Mucosa of descending colon (tissue), 3 donors: ENCODE results near the gene CNST. TPM values are rescaled to one million over a fixed set of nuclear protein-coding genes. Genes with fewer than 3 reads are reported as not detected.
"Not testable (repeated sequence)": the region's sequence is repeated elsewhere in the genome, so short reads cannot be mapped to it uniquely, and the experiment has no call there.

Experiments
- ATAC-seq: fragments of 200-7000 bp; cut with Tn5 transposase; one replicate; pipeline ENCODE4 v1.9.1; 2020; ENCODE audit warnings: mild to moderate bottlenecking, moderate library complexity
- DNase-seq, 3 donors: peaks; one replicate each; pipeline ENCODE4 v3.0.0-alpha.2; 2020
- H3K36me3 ChIP-seq: fragments of 200-600 bp; one replicate; pipeline ENCODE4 v1.8.0; 2021; ENCODE audit warnings: low read depth, mild to moderate bottlenecking
- H3K4me1 ChIP-seq: fragments of 200-600 bp; one replicate; pipeline ENCODE4 v1.8.0; 2021; ENCODE audit warnings: low read depth, mild to moderate bottlenecking
- H3K4me3 ChIP-seq: fragments of 200-600 bp; one replicate; pipeline ENCODE4 v1.8.0; 2021; ENCODE audit warnings: mild to moderate bottlenecking
- H3K9me3 ChIP-seq: fragments of 200-600 bp; one replicate; pipeline ENCODE4 v1.8.0; 2021; ENCODE audit warnings: mild to moderate bottlenecking
- CTCF ChIP-seq: fragments of 200-600 bp; IDR thresholded peaks from one replicate; pipeline ENCODE4 v1.8.0; 2022; ENCODE audit warnings: antibody characterized with exemption, mild to moderate bottlenecking
- intact Hi-C, 2 donors: fragments of 100-400 bp; cut with DNase I in 1 of 2; cut with micrococcal nuclease in 1 of 2; formaldehyde crosslinking; loops; one replicate each; pipeline versions ENCODE4 v1.11.0 to v1.11.1; 2022; cut with DNase I, micrococcal nuclease
- total RNA-seq, 3 donors: library from RNA; stranded (reverse); fragmentation: NEBNext Ultra II Directional in 2 of 3; extraction: Animal tissue kit (Norgen Biotek cat#: 25700) in 2 of 3; gene quantifications; one replicate each; pipeline versions ENCODE4 v1.2.1 to v1.2.4, GENCODE V29; 2021 to 2023
- donor health status: DM: no; HTN: no; CAD: no; lungs with moderate emphysema.
- donor health status: DM: no; HTN: no; CAD: no.
- donor health status: DM: no; HTN: yes; CAD: no.

Gene CNST
- total RNA-seq, 3 donors from 2014 or later = 31.6 to 47.7 (median 44.6) TPM

DNA sequence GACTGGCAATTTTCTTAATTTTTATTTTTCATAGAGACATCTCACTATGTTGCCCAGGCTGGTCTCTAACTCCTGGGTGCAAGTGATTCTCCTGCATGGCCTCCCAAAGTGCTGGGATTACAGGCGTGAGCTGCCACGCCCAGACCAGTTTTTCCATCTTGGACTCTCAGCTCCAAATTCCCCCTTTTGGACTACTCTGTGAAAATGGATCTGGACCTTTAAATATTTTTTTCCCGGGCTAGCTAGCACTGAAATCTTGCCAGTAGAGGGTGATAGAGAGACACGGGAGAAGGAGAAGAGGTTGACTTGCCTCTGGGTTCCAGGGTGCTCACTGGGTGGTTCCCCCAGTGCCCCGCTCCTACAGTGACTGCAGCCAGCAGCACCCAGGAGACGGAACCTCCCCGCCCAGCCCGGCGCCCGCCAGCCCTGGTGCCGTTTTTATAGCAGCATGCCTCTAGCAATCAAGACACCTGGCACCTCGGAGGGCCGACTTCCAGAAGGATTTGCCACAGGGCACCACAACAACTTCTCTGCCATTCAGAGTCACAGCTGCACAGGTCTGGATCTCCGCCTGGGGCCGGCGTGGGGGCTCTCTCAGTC is 123.3 kb downstream of the CNST start:
- Histone ChIP-seq H3K4me3 (no peak overlapping the region), H3K4me1 (peaks cover 5% of the 10 kb centered on the region), H3K9me3 (no peaks in the 10 kb centered on the region), H3K36me3 (no peaks in the 10 kb centered on the region)
- intact Hi-C loops = no loop called here
- peak; percentile 58 for TF ChIP-seq CTCF
- ATAC-seq (peak; percentile 100), DNase-seq (peak; percentile 83 to 88 (median 88))

GRCh38 chr1:246690100-246690499 is 123.8 kb downstream of the CNST start:
- no peak for TF ChIP-seq CTCF
- no peaks in the 10 kb centered on the region for H3K36me3 ChIP-seq
- ATAC-seq (peak; percentile 24), DNase-seq (no peak)
- intact Hi-C loops = no loop called here
- peaks cover 5% of the 10 kb centered on the region for H3K4me1 ChIP-seq
- H3K4me3 ChIP-seq = no peak overlapping the region
- H3K9me3 ChIP-seq = no peaks in the 10 kb centered on the region

DNA sequence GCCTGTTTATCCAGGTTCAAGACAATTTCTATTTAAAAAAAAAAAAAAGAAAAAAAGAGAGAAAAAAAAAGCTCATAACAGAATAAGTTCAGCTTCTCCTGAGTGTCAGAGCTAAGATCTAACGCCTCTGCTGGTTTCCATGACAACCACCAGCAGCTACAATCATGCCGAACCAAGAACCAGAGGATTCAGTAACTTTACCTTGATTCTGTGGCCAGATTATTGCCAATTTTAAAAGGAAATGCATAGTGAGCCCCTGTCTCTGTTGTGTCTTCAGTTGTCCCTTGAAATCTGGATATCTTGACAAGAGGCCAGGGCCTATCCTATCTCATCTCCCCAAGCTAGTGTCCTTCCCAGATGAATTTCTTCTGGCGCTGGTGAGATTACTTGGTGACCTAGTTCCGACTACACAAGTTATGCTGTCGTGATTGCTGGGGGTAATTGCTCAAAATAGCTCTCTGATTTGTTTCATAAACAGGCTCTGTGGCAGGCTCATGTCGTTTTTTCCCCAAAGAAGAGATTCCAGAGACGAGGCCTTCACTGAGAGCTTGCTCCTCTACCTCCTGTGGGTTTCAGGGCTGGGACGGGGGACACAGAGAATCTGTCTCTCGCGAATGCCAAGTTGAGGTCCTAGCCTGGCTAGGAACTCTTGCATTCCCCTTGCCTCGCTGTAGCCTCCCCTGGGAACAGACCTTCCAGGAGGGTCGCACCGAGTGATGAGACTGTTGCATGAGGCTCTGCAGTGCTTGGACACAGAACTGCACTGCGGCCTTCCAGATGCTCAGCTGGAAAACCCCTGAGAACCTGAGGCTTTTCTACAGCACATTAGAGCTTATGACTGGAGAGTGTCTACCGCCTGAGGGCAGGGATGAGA is 125.6 kb downstream of the CNST start:
- DNase-seq (no peak), ATAC-seq (no peak)
- Histone ChIP-seq H3K36me3 (no peaks in the 10 kb centered on the region), H3K4me3 (no peak overlapping the region), H3K4me1 (peaks cover 9% of the 10 kb centered on the region), H3K9me3 (no peaks in the 10 kb centered on the region)
- intact Hi-C loops = no loop called here
- no peak for TF ChIP-seq CTCF

- H3K4me3 ChIP-seq, DNase-seq, intact Hi-C loops, H3K36me3 ChIP-seq, H3K9me3 ChIP-seq, ATAC-seq: not testable (repeated sequence)
- H3K4me1 ChIP-seq = peaks cover 15% of the 10 kb centered on the region
These were observed 128.1 kb downstream of the CNST start for GRCh38 chr1:246694213-246694895.

DNA sequence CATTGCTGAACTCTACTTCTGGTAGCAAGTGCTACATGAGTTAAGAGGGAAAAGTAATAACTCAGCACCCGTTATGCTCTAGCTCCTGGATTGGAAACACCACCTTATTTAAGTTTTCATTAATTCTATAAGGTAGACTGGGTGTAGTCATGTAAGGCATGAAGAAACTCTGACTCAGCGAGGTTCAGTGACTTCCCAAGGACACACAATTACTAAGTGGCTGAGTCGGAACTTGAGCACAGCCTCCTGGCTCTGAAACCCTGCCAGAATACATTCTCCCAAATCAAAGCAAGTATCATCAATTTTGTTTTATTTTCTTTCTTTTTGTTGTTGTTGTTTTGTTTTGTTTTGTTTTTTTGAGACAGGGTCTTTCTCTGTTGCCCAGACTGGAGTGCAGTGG is 128.9 kb downstream of the CNST start:
- Histone ChIP-seq H3K9me3 (no peaks in the 10 kb centered on the region), H3K4me1 (peaks cover 15% of the 10 kb centered on the region), H3K36me3 (no peaks in the 10 kb centered on the region), H3K4me3 (no peak overlapping the region)
- intact Hi-C loops = loop anchor here in 1 of 2 donors (5.0 kb wide), 1 partner anchor 128 kb away; the partner anchor contains the start of genes CNST and TFB2M
- DNase-seq (no peak), ATAC-seq (no peak)
- no peak for TF ChIP-seq CTCF
